ENCODE data around the gene CHAT.

The CHAT gene

GRCh38 chr10:49710966-49711365 lies 97.1 kb downstream of the CHAT start:
- no peaks in the 10 kb centered on the region for H4K20me1 ChIP-seq (ENCODE audit: insufficient read depth, low read length)
- H3K27ac ChIP-seq (ENCODE audit: low read length) = no peak overlapping the region
- no peaks in the 10 kb centered on the region for H3K4me1 ChIP-seq (ENCODE audit: low read length)
- H2AFZ ChIP-seq (ENCODE audit: low read length) = no peak overlapping the region
- no peaks in the 10 kb centered on the region for H3K27me3 ChIP-seq (replicated peaks; ENCODE audit: insufficient read depth, low read length)
- no peak overlapping the region for H3K4me2 ChIP-seq (ENCODE audit: low read depth, low read length)
- H3K9ac ChIP-seq (ENCODE audit: low read length) = no peak overlapping the region
- no peaks in the 10 kb centered on the region for H3K9me3 ChIP-seq (replicated peaks; ENCODE audit: insufficient read depth, low read length)
- no peaks in the 10 kb centered on the region for H3F3A ChIP-seq (ENCODE audit: insufficient read depth, low read length)
- no peak overlapping the region for H3K4me3 ChIP-seq (ENCODE audit: low read length)
- DNase-seq = no peak
- H3K9me2 ChIP-seq (replicated peaks; ENCODE audit: insufficient read depth, low read length) = no peaks in the 10 kb centered on the region
- TF ChIP-seq, protein P1, sequence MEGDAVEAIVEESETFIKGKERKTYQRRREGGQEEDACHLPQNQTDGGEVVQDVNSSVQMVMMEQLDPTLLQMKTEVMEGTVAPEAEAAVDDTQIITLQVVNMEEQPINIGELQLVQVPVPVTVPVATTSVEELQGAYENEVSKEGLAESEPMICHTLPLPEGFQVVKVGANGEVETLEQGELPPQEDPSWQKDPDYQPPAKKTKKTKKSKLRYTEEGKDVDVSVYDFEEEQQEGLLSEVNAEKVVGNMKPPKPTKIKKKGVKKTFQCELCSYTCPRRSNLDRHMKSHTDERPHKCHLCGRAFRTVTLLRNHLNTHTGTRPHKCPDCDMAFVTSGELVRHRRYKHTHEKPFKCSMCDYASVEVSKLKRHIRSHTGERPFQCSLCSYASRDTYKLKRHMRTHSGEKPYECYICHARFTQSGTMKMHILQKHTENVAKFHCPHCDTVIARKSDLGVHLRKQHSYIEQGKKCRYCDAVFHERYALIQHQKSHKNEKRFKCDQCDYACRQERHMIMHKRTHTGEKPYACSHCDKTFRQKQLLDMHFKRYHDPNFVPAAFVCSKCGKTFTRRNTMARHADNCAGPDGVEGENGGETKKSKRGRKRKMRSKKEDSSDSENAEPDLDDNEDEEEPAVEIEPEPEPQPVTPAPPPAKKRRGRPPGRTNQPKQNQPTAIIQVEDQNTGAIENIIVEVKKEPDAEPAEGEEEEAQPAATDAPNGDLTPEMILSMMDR (IDR thresholded peaks at IDR 0.05; ENCODE audit: low read length) = no peak
- no peak for TF ChIP-seq EZH2 (optimal IDR thresholded peaks at IDR 0.05; ENCODE audit: low read depth, low read length)
- no peaks in the 10 kb centered on the region for H3K36me3 ChIP-seq (replicated peaks; ENCODE audit: insufficient read depth, low read length)
- H3K79me2 ChIP-seq (ENCODE audit: low read length) = no peaks in the 10 kb centered on the region

DNA sequence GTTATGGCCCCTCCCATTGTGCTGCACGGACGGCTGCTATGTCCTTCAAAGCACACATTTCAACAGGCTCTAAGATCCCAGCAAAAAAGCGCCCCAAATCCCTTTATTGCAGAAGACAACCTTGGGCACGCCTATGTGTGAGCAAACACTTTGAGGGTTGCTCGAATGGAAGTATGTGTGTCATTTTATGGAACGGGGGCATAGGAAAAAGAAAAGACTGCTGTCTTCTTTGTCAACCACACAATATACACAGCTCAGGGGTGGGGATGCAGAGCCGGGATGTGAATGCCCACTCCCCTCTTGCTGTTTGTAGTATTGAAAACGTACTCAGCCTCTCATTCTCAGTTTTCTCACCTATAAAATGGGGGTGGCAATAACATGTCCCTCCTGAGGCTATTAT lies 97.6 kb downstream of the CHAT start:
- H3K79me2 ChIP-seq (ENCODE audit: low read length) = no peaks in the 10 kb centered on the region
- no peaks in the 10 kb centered on the region for H3K9me3 ChIP-seq (replicated peaks; ENCODE audit: insufficient read depth, low read length)
- no peaks in the 10 kb centered on the region for H3K4me1 ChIP-seq (ENCODE audit: low read length)
- no peaks in the 10 kb centered on the region for H4K20me1 ChIP-seq (ENCODE audit: insufficient read depth, low read length)
- H3K9me2 ChIP-seq (replicated peaks; ENCODE audit: insufficient read depth, low read length) = no peaks in the 10 kb centered on the region
- DNase-seq = no peak
- H3K9ac ChIP-seq (ENCODE audit: low read length) = no peak overlapping the region
- no peak overlapping the region for H3K4me3 ChIP-seq (ENCODE audit: low read length)
- H3F3A ChIP-seq (ENCODE audit: insufficient read depth, low read length) = no peaks in the 10 kb centered on the region
- H3K27me3 ChIP-seq (replicated peaks; ENCODE audit: insufficient read depth, low read length) = no peaks in the 10 kb centered on the region
- no peak for TF ChIP-seq EZH2phosphoT487 (IDR thresholded peaks at IDR 0.05; ENCODE audit: low read length)
- TF ChIP-seq, protein P1 (IDR thresholded peaks at IDR 0.05; ENCODE audit: low read length) = no peak
- TF ChIP-seq EZH2 (optimal IDR thresholded peaks at IDR 0.05; ENCODE audit: low read depth, low read length) = no peak
- no peak overlapping the region for H3K27ac ChIP-seq (ENCODE audit: low read length)
- no peak overlapping the region for H2AFZ ChIP-seq (ENCODE audit: low read length)
- H3K4me2 ChIP-seq (ENCODE audit: low read depth, low read length) = no peak overlapping the region
- no peaks in the 10 kb centered on the region for H3K36me3 ChIP-seq (replicated peaks; ENCODE audit: insufficient read depth, low read length)

DNA sequence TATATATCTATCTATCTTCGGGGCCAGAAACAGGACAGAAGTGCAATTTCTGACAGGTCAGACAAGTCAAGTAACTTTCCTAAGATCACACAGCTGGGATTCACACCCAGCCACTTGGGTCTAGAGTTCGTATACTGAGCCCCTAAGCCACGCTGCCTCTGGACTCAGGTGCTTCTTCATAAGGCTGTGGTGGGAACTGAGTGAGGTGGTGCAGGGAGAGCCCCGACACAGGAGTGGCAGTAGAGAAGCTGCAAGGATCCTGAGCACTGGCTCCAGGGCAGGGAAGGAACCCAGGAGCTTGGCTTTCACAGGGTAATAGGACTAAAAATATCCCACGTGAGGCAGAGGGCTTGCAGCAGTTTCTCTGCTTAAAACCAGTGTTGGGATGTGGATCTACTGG lies 99.4 kb downstream of the CHAT start:
- no peak for DNase-seq
- no peaks in the 10 kb centered on the region for H3F3A ChIP-seq (ENCODE audit: insufficient read depth, low read length)
- no peak overlapping the region for H3K4me3 ChIP-seq (ENCODE audit: low read length)
- no peak overlapping the region for H2AFZ ChIP-seq (ENCODE audit: low read length)
- H3K9ac ChIP-seq (ENCODE audit: low read length) = no peak overlapping the region
- no peaks in the 10 kb centered on the region for H4K20me1 ChIP-seq (ENCODE audit: insufficient read depth, low read length)
- H3K9me3 ChIP-seq (replicated peaks; ENCODE audit: insufficient read depth, low read length) = no peaks in the 10 kb centered on the region
- TF ChIP-seq EZH2phosphoT487 (IDR thresholded peaks at IDR 0.05; ENCODE audit: low read length) (no peak), EZH2 (optimal IDR thresholded peaks at IDR 0.05; ENCODE audit: low read depth, low read length) (no peak)
- TF ChIP-seq, protein P1 (IDR thresholded peaks at IDR 0.05; ENCODE audit: low read length) = no peak
- H3K4me2 ChIP-seq (ENCODE audit: low read depth, low read length) = no peak overlapping the region
- H3K27ac ChIP-seq (ENCODE audit: low read length) = no peak overlapping the region
- no peaks in the 10 kb centered on the region for H3K36me3 ChIP-seq (replicated peaks; ENCODE audit: insufficient read depth, low read length)
- no peaks in the 10 kb centered on the region for H3K4me1 ChIP-seq (ENCODE audit: low read length)
- no peaks in the 10 kb centered on the region for H3K9me2 ChIP-seq (replicated peaks; ENCODE audit: insufficient read depth, low read length)
- no peaks in the 10 kb centered on the region for H3K27me3 ChIP-seq (replicated peaks; ENCODE audit: insufficient read depth, low read length)
- H3K79me2 ChIP-seq (ENCODE audit: low read length) = no peaks in the 10 kb centered on the region
